Central memory CD8-positive, alpha-beta T cell (primary cell): ENCODE results near the gene TSBP1.
"Not testable (repeated sequence)": the region's sequence is repeated elsewhere in the genome, so short reads cannot be mapped to it uniquely, and the experiment has no call there.

Source experiments
- ATAC-seq: fragments of 150-1000 bp; cut with Tn5 transposase; replicated peaks from 2 replicates; pipeline ENCODE4 v1.10.0; 2022; ENCODE audit warnings: mild to moderate bottlenecking, moderate FRiP score, moderate number of reproducible peaks; ENCODE audit not compliant: poor library complexity, severe bottlenecking; ENCODE audit errors: extremely low read depth
- DNase-seq, 2 donors: peaks; one replicate each; pipeline ENCODE4 v3.0.0; 2021; ENCODE audit warnings: low spot score in 2 of 2
- H3K27ac Mint-ChIP-seq: one replicate; pipeline ENCODE4 v1.8.0; 2022; ENCODE audit warnings: low read depth, mild to moderate bottlenecking, moderate library complexity, mixed read lengths
- H3K27me3 Mint-ChIP-seq: one replicate; pipeline ENCODE4 v1.8.0; 2022; ENCODE audit warnings: mixed read lengths
- H3K36me3 Mint-ChIP-seq: one replicate; pipeline ENCODE4 v1.8.0; 2022; ENCODE audit warnings: mild to moderate bottlenecking, moderate library complexity, mixed read lengths; ENCODE audit not compliant: insufficient read depth
- H3K4me1 Mint-ChIP-seq: one replicate; pipeline ENCODE4 v1.8.0; 2022; ENCODE audit warnings: mixed read lengths
- H3K4me3 Mint-ChIP-seq: one replicate; pipeline ENCODE4 v1.8.0; 2022; ENCODE audit warnings: mild to moderate bottlenecking, moderate library complexity, mixed read lengths
- H3K9me3 Mint-ChIP-seq: one replicate; pipeline ENCODE4 v1.8.0; 2022; ENCODE audit warnings: mixed read lengths

The TSBP1 gene

GRCh38 chr6:32294980-32295379 is 76.7 kb downstream of the TSBP1 start:
- not testable (repeated sequence) for H3K36me3 Mint-ChIP-seq, H3K4me1 Mint-ChIP-seq, H3K9me3 Mint-ChIP-seq, H3K4me3 Mint-ChIP-seq, H3K27ac Mint-ChIP-seq, ATAC-seq, DNase-seq
- peaks cover 67% of the 10 kb centered on the region for H3K27me3 Mint-ChIP-seq

- ATAC-seq, result no peak
- H3K4me3 Mint-ChIP-seq, result no peak overlapping the region
- no peak for DNase-seq
- peaks cover 63% of the 10 kb centered on the region for H3K27me3 Mint-ChIP-seq
- H3K4me1 Mint-ChIP-seq, result no peaks in the 10 kb centered on the region
- H3K9me3 Mint-ChIP-seq, result no peaks in the 10 kb centered on the region
- no peak overlapping the region for H3K27ac Mint-ChIP-seq
- H3K36me3 Mint-ChIP-seq, result no peaks in the 10 kb centered on the region
Measured at GRCh38 chr6:32294566-32294965, 77.1 kb downstream of the TSBP1 start.

GRCh38 chr6:32293695-32294094 is 78.0 kb downstream of the TSBP1 start:
- H3K4me1 Mint-ChIP-seq, result no peaks in the 10 kb centered on the region
- H3K27me3 Mint-ChIP-seq, result peaks cover 55% of the 10 kb centered on the region
- H3K36me3 Mint-ChIP-seq, result no peaks in the 10 kb centered on the region
- H3K4me3 Mint-ChIP-seq, result no peak overlapping the region
- H3K9me3 Mint-ChIP-seq, result no peaks in the 10 kb centered on the region
- no peak for ATAC-seq
- no peak overlapping the region for H3K27ac Mint-ChIP-seq
- no peak for DNase-seq

- H3K27ac Mint-ChIP-seq, result no peak overlapping the region
- H3K4me1 Mint-ChIP-seq, result no peaks in the 10 kb centered on the region
- no peaks in the 10 kb centered on the region for H3K36me3 Mint-ChIP-seq
- ATAC-seq, result no peak
- H3K4me3 Mint-ChIP-seq, result no peak overlapping the region
- H3K9me3 Mint-ChIP-seq, result no peaks in the 10 kb centered on the region
- no peak for DNase-seq
- H3K27me3 Mint-ChIP-seq, result peaks cover 57% of the 10 kb centered on the region
Measured at GRCh38 chr6:32291543-32291942, 80.2 kb downstream of the TSBP1 start.

- Mint-ChIP-seq H3K4me3 (no peak overlapping the region), H3K27me3 (peaks cover 60% of the 10 kb centered on the region), H3K27ac (no peak overlapping the region), H3K9me3 (no peaks in the 10 kb centered on the region), H3K36me3 (no peaks in the 10 kb centered on the region), H3K4me1 (no peaks in the 10 kb centered on the region)
- ATAC-seq, result no peak
- no peak for DNase-seq
Measured at GRCh38 chr6:32290886-32291450, 80.7 kb downstream of the TSBP1 start.

- DNase-seq, result no peak
- no peak overlapping the region for H3K4me3 Mint-ChIP-seq
- no peak for ATAC-seq
- peaks cover 52% of the 10 kb centered on the region for H3K27me3 Mint-ChIP-seq
- H3K36me3 Mint-ChIP-seq, result no peaks in the 10 kb centered on the region
- H3K27ac Mint-ChIP-seq, result no peak overlapping the region
- no peaks in the 10 kb centered on the region for H3K4me1 Mint-ChIP-seq
- no peaks in the 10 kb centered on the region for H3K9me3 Mint-ChIP-seq
Measured at GRCh38 chr6:32288426-32288825, 83.3 kb downstream of the TSBP1 start.

- H3K36me3 Mint-ChIP-seq, H3K4me1 Mint-ChIP-seq, H3K9me3 Mint-ChIP-seq, DNase-seq, H3K27ac Mint-ChIP-seq, H3K4me3 Mint-ChIP-seq, ATAC-seq: not testable (repeated sequence)
- peaks cover 61% of the 10 kb centered on the region for H3K27me3 Mint-ChIP-seq
Measured at GRCh38 chr6:32273801-32274577, 97.7 kb downstream of the TSBP1 start.

- no peaks in the 10 kb centered on the region for H3K9me3 Mint-ChIP-seq
- no peak for ATAC-seq
- H3K4me3 Mint-ChIP-seq, result no peak overlapping the region
- DNase-seq, result no peak
- peak overlapping the region; percentile 7 for H3K27ac Mint-ChIP-seq
- peaks cover 9% of the 10 kb centered on the region for H3K4me1 Mint-ChIP-seq
- no peaks in the 10 kb centered on the region for H3K36me3 Mint-ChIP-seq
- peaks cover 47% of the 10 kb centered on the region for H3K27me3 Mint-ChIP-seq
Measured at GRCh38 chr6:32271429-32271828, 100.3 kb downstream of the TSBP1 start.

- ATAC-seq, result not testable (repeated sequence)
Measured at GRCh38 chr6:32268459-32268858, 103.2 kb downstream of the TSBP1 start.

GRCh38 chr6:32267035-32267434 is 104.7 kb downstream of the TSBP1 start:
- peaks cover 9% of the 10 kb centered on the region for H3K4me1 Mint-ChIP-seq
- no peak overlapping the region for H3K4me3 Mint-ChIP-seq

More at GRCh38 chr6:32268459-32268858, 103.2 kb downstream of the TSBP1 start:
- H3K4me1 Mint-ChIP-seq, H3K4me3 Mint-ChIP-seq, H3K27ac Mint-ChIP-seq, H3K9me3 Mint-ChIP-seq, DNase-seq, H3K36me3 Mint-ChIP-seq: not testable (repeated sequence)
- H3K27me3 Mint-ChIP-seq, result peaks cover 42% of the 10 kb centered on the region

GRCh38 chr6:32257262-32257661 is 114.4 kb downstream of the TSBP1 start:
- peaks cover 14% of the 10 kb centered on the region for H3K4me1 Mint-ChIP-seq
- not testable (repeated sequence) for H3K4me3 Mint-ChIP-seq, H3K27ac Mint-ChIP-seq, DNase-seq, H3K36me3 Mint-ChIP-seq, H3K9me3 Mint-ChIP-seq, ATAC-seq
- H3K27me3 Mint-ChIP-seq, result peaks cover 36% of the 10 kb centered on the region

More at GRCh38 chr6:32267035-32267434, 104.7 kb downstream of the TSBP1 start:
- DNase-seq (no peak), ATAC-seq (no peak)
- no peaks in the 10 kb centered on the region for H3K36me3 Mint-ChIP-seq
- H3K9me3 Mint-ChIP-seq, result no peaks in the 10 kb centered on the region
- H3K27me3 Mint-ChIP-seq, result peaks cover 41% of the 10 kb centered on the region
- no peak overlapping the region for H3K27ac Mint-ChIP-seq

GRCh38 chr6:32255199-32256153 is 116.2 kb downstream of the TSBP1 start:
- H3K27ac Mint-ChIP-seq, result peak overlapping the region; percentile 69
- H3K27me3 Mint-ChIP-seq, result peaks cover 18% of the 10 kb centered on the region
- H3K4me3 Mint-ChIP-seq, result peak overlapping the region; percentile 48
- DNase-seq, result peak in 1 of 2 donors; percentile 18
- ATAC-seq, result peak; percentile 71
- peaks cover 14% of the 10 kb centered on the region for H3K4me1 Mint-ChIP-seq
- no peaks in the 10 kb centered on the region for H3K9me3 Mint-ChIP-seq
- H3K36me3 Mint-ChIP-seq, result no peaks in the 10 kb centered on the region
